ENCODE results near the gene NFIA.
A peak's percentile ranks its signal among the peaks of the same experiment; 100 is the strongest.

Gene NFIA

DNA sequence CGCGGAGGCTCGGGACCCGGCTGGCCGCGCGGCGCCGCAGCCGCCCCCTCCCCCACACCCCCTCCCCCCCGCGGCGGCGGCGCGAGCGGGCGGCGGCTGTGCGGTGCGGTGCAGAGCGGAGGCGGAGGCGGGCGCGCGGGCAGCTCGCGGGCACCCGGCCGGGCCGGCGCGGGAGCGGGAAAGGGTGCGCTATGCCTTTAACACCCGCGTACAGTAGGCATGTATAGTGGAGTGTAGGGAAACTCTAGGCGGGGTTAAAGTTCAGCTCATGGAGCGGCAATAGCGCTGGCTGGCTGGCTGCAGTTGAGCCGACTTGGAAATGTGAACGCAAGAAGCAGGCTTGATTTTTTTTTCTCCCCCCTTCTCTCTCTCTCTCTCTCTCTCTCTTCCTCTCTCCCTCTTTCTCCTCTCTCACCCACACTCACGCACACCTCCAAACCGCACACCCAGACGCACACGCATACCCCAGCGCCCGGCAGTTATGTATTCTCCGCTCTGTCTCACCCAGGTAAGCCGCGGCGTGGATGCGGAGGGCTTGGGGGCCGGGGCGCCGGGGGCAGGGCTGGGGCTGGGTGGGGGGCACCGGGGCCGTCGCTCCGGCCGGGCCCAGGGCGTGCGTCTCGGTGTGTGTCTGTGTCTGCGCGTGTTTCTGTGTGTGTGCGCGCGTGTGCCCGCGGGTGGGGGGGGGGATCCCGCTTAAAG, at the start of gene NFIA:
Gene NFIA, plus strand, starts transcription at position 251 of the 702 bp plus-strand sequence.
- peak; percentile 69 for DNase-seq (ENCODE audit: low spot score)

DNA sequence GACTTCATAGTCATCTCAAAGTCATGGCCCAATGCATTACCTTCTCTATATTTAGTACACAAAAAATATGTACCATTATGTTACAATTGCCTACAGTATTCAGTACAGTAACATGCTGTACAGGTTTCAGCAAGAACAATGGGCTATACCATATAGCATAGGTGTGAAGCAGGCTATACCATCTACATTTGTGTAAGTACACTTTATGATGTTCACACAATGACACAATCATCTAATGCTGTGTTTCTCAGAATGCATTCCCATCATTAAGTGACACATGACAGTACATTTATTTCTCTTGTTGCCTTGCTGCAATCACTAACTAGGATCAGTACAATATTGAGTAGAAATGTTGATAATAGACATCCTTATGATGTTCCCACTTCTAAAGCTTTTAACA, 46.5 kb upstream of the NFIA start:
- no peak for DNase-seq (ENCODE audit: low spot score)

DNA sequence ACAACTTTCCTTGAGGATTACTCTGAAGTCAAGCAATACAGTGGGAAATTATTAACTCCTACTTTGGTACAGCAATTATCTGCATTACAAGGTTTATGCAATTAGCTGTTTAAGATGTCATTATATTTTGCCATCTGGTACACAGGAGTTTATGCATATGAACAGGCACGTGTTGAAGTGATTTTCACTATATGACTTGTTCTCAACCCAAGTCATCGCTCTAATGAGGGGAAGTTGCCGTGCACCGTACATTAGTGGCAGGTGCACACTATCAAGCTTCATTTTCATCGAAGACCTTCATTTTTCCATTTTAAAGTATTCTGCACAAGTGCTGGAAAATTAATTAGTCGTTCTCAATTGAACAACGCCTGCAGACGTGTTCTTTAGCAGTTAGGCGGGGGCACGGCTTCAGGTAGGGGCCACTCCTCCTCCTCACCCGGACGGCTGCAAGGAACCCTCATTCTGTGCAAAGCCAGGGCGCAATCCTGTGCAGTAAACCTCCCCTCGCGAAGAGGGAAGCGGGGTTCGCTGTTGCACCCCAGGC, 39.8 kb upstream of the NFIA start:
- no peak for DNase-seq (ENCODE audit: low spot score)

DNA sequence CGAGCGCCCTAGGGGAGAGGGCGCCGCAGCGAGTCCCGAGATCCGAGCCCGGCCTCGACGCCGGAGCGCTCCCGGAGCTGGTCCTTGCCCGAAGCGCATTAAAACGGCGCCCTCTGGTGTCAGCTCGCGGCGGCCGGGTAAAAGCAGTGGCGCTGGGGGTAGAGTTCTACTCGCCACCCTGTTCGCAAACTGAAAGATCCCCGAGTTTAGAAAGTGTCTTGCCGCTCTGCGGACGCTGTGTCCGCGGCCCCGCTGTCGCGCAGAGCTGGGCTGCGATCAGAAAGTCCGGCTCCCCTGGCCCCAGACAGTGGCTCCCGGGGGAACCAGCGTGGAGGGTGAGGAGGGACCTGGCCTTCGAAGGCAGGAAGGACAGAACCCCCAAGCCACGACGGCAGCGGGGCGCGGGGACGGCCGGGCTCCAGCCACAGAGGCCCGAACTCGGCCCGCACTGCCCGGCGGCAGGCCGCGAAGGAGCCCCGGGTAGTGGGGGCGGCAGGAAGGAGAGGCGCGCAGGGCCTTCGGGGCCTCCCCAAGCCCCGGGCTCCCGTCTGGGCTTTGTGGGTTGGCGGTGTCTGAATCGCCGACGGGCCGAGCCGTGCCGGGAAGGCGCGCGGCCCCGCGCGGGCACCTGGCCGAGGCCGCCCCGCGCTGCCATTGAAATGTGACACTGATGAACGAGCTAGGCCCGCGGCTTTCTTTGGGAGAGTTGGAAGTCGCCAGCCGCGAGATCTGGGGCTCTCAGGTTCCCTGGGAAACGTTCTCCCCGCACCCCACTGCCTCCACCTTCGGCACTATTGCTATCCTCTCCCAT, 39.1 kb upstream of the NFIA start:
- peak; percentile 88 for DNase-seq (ENCODE audit: low spot score)

DNA sequence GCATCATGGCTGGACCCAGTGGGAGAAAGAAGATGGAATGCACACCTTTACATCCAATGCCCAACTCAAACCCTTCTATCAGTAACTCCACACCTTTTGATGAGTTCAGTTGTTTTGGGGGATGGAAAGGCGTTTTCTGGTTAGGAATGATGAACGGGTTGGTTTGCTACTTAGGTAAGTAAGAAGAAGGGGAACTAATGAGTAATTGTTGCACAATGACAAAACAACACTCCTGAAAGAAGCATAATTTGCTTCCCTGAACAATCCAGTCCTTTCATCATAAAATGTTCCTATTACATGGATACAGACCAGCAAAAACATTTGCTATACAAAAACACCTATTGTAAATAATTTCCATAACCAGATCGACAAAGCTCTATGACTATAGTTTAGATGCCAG, 35.9 kb upstream of the NFIA start:
- no peak for DNase-seq (ENCODE audit: low spot score)

DNA sequence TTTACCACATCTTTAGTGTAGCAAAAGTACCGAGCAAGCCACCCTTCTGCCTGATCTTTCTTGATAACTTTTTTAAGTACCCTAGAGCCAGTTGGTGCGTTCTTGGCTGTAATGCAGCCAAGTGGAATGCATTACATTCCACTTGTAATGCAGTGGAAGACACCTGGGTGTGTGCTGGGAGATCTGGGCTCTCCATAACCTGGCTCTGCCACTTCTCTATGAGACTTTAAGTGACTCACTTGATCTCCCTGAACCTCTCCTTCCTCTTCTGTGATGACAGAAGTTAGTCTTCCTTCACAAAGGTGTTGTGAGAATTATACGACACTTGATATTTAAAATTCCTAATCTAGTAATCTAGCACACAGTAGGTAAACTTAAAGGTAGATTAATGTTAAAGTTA, 35.3 kb upstream of the NFIA start:
- no peak for DNase-seq (ENCODE audit: low spot score)

DNA sequence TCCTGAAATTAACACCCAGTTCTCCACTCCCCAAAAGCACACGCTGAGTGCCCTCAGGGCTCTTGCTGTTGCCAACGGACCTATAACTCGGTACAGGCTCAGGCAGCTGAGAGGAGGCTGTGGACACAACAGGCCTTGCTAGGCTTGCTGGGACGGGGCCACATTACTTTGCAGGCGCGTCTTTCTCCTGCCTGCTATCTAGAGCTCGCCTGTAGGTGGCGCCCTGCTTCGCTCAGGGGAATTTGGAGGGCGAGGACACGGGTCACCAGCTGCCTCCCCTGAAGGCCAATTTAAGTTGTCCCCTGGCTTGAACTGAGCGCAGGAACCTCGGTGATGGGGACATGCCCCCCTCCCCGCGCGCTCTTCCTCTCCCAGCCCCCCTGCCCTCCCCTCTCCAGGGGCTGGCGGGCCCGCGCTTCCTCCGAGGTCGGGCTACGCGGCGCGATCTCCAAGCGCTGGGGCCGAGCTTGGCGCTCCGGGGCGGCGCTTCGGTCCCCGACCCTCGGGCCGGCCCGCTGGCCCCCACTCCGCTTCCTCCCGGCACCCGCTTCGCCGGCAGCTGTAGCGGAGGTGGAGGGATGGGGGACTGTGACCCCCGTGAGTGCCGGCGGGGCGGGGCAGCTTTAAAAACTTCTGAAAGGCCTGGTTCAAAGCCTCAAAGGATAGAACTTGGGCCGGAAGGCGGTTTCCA, 32.4 kb upstream of the NFIA start:
- DNase-seq (ENCODE audit: low spot score), result peak; percentile 97

DNA sequence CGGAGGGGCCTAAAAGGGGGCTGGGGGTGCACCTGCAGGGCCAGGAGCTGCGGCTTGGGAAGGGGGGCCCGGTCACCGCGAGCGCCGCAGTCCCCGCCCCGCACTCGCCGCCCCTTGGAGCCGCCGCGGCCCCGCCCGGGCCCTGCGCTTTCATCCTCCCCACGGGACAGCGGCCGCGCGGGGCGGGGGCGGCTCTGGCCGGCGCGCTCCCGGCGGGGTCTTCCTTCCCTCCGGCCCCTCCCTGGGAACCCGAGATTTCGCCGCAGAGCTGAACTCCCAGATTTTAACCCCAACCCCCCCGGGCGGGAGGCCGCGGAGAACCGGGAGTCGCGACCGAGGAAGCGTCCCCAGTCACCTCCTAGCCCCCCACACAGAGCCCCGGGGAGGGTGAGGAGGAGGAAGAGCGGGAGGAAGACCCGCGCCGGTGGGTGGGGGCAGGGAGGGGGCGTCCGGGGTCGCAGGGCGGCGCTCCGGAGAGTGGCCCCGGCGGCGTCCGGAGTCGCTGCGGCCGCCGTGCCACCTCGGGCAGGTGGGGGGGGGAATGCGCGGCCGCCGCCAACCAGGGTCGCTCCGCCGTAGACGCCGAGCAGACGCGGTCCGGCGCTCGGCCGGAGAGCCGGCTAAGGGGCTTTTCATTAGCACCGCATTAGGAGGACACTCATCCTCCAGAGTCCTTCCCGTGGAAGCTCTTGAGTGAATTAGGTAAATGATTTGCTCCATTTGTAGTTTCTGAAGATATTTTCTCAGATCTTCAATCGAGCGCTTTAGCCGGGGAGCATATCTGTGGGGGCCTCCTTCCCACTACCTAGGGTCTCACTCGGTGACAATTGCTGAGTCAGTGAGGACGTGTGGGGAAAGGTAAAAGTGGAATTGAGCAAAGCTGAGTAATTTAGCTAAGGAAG, 31.6 kb upstream of the NFIA start:
- peak; percentile 69 for DNase-seq (ENCODE audit: low spot score)

DNA sequence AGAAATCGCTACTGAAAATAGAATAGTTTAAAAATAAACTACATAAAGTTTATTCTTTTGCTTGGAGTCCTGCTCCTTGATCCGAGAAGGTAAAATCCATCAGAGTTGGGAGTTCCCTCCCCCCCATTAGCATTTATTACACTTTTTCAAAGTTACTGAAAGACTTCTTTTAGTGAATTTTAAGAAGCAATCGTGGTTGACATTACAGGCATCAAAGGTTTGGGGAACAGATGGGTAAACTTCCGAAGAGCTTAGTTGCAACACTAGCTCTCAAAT, 31.0 kb upstream of the NFIA start:
- DNase-seq (ENCODE audit: low spot score), result no peak

DNA sequence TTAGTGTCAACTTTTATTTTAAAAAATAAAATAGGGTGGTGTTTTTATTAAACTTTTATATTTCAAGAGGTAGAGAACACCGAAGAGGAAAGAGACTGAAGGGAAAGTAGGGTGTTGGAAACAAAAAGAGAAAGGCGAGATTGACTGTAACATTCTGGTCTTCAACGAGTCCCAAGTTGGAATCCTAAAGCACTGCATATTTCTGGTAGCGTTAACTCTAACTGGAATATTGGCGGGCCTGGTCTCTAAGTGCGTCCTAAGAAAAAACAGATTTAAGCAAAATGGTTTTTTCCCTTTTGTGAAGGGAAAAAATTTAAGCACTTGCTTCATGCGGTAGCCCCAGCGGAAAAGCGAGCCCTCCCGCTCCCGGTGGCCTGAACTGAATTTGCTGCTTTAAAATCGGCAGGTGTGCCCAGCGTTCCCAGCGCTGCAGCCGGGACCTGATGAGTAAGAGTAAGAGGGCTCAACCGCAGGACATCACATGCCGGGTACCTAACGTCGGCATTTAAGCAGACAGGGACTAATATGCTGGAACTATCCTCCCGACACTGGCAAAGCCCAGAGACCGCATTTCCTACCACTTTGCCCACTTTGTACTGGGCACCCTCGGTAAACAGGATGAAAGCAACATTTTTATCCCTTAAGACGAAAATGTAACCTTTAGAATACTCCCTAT, 30.5 kb upstream of the NFIA start:
- DNase-seq (ENCODE audit: low spot score), result peak; percentile 49

DNA sequence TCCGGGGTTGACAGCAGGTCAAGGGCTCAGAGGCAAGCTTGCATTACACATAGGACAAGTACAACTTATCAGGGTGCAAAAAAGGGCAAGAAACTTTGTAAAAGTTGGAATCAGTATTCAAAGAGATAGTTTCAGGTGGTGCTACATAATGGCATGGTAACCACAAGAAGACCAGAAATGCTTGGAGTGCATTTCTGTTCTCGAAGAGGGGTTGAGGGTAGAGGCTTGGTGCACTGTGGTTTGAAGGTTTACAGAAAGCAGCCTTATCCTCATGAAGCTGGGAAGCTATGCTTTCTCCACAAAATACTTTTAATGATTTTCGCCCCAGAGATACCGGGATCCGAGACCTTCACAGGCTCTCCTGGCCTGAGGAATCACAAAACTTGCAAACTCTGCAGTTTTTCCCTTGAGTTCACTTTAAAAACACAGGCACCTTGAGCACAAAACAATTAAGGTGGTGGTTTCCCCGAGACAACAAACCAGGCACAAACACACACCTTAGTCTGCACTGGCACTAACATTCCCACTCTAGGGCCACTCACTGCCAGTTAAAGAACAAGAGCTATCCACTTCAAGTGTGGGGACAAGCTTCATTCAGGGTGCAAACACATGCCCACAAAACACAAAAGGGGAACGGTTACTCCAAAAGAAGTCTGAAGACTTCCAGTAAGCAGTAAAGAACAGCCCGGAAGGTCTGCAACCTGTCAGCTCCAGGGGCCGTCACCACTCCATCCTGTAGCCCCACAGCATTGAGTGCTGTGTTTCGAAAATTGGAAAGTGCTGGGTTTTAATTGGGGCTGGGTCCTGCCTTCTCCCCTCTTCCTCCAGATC, 29.8 kb upstream of the NFIA start:
- peak; percentile 61 for DNase-seq (ENCODE audit: low spot score)

DNA sequence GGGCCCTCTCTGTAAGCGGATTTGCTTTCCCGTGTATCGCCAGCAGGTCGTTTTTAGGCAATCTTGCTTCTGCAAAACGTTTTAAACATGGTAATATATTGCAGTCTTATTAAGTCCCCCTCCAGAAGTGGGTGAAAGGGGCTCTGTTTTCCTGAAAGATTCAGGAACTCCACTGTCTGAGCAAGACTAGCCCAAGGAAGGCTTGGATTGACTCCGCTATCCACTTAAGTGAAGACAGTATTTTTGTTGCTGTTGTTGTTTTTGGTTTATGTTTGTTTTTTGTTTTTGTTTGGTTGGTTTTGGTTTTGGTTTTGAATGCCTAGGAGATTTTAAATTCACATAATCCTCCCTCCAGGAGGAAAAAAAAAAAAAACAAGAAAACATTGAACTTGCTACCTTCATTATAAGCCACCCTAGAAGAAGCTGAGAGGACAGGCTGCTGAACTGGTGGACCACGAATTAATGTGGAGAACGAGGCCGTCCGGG, 29.1 kb upstream of the NFIA start:
- DNase-seq (ENCODE audit: low spot score), result peak; percentile 65

DNA sequence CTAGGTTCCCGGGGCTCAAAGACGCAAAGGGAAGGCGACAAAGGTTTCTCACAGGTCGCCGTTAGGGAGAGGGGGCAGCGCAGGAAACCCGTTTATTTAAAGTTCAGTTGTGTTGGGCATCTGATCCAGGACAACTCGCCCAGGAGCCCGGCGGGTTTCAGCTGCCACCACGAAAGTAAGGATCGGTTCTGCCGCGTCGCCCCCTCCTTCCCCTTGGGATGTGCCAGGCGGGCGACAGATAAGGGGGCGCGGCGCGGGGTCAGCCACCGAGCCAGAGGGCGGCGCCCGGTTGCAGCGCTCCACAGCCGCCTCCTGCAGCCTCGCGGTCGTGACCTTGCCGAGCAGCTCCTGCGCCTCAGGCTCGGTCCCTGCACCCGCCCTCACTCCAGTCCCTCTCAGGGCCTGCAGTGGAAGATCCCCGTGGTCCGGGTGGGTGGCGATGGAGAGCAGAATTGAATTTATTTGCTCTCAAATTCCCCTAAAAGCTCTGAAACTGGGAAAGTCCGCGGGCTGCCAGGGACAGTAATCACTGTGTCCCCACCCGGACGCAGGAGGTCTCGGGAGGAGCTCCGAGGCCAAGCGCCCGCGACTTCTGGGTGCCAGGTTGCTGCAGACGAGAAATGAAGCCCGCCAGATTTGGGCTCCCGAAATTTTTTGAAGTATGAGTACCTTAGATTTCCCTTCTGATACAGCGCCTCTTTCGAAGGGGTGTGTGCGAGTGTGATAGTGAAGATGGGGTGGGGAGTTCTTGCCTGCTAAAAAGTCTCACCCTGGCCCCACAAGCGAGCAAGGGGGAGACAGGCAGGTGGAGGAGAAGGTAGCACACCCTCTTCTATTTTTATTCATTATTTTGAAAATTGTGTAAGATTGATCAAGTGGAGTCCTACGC, 28.4 kb upstream of the NFIA start:
- peak; percentile 84 for DNase-seq (ENCODE audit: low spot score)

DNA sequence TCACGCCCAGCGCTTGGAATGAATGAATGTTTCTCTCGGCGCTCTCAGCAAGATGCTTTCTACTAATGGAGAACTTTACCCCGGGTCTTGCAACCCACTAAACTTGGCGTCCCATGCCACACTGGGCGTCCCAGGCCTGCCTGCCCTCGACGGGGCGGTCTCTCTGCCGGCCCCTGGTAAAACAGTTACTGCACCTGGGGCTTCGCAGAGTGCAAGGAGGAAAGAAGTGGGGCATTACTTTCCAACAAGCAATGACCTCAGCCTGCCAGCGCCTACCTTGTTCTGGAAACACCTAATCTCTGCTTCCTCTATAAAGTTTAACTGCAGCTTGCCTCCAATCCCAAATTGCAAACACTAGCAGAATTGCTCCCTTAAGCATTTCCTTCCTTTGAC, 27.8 kb upstream of the NFIA start:
- peak; percentile 25 for DNase-seq (ENCODE audit: low spot score)

DNA sequence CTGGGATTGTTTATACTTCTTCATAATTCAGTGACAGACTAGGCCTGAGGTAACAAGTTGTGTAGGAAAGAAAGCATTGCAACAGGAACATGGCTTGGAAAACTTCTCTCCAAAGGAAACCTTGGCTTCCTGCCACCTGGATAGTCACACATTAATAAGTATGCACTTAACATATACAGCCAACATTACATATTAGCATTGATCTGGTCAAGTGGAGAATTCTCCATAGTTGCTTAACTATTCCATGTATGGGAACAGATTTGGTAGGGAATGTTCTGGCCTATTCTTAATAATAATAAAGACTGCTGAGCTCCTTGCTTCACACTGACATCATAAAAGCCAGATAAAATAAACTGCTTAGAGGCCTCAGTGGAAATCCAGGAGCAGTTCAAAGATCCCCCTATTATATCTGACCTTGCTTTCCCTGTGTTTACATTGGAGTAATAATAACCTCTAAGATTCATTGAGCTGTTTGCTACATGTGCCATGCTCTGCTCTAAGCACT, 27.2 kb upstream of the NFIA start:
- DNase-seq (ENCODE audit: low spot score), result peak; percentile 51

DNA sequence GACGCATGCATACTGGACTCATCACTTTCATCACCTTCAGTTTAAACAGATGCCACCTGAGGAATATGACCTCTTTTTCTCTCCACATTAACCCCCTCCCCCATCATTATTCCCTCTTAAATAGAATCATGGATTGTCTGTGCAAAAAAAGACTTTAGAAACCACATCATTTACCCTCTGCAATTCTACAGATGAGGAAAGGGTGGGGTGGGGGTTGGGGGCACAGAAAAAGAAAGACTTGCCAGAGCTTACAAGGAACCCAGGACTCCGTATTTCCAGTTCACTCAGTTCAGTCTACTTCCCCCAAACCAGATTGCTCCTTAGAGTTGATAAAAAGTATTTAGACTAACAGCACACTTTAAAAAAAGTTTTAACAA, 26.2 kb upstream of the NFIA start:
- no peak for DNase-seq (ENCODE audit: low spot score)

DNA sequence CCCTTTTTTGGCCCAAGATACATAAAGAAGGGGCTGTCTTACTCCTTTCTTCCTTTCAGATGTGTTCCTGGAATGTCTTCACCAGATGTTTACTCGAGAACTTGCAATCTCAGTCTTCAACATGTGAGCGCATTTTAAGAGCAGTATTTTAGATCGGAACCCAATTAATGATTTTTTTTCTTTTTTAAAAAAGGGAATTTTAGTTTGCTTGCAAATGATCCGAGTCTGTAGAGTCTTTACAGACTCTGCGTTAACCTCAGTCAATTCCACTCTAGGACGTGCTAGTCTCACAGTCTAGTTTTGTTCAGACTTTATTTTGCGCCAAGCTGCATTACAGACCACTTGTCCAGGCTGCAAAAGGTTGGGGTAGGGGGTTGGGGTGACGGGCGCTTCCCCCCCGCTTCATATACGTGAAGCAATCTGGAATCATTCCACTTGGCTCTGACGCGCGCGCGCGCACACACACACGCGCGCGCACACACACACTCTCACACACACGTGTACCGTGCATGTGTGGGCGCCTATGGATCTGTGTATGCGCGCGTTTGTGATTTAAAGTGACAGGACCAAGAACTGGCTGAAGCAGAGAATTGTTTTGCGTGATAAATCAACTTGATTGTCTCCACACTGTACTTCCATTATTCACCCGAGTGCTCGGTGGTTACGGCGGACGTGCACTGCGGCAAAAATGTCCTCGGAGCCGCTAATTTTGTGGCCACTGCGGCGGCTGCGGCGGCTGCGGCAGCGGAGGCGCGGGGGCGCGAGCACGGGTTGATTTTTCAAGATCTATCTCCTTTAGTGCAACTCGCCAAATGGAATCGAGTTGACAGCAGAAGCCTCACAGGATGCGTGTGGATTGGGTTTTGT, 25.6 kb upstream of the NFIA start:
- peak; percentile 66 for DNase-seq (ENCODE audit: low spot score)

Measured in hematopoietic multipotent progenitor cell treated with erythropoietin and hydrocortisone succinate and interleukin-3 and kit ligand, for 17 days (in vitro differentiated cells).